GM12878 (cell line): ENCODE results near the gene ANKMY1. TPM values are rescaled to one million over a fixed set of nuclear protein-coding genes. Genes with fewer than 3 reads are reported as not detected.

Experiments
- ATAC-seq: fragments of 200-7000 bp; cut with Tn5 transposase; 3 replicates; pipeline ENCODE4 v1.9.1; 2020; ENCODE audit warnings: mild to moderate bottlenecking, moderate library complexity
- BruUV-seq: library from RNA; stranded (reverse); fragments of 400-500 nt; replicated peaks from 2 replicates; lab custom pipeline; 2021; lab: Mats Ljungman, UMichigan
- CTCF ChIA-PET: fragments of 300-600 bp; sonication (Branson Sonifier 250); formaldehyde crosslinking; extraction: SDS; loops from one replicate; lab custom pipeline; 2021; ENCODE audit warnings: inconsistent platforms; lab: Yijun Ruan, JAX
- POLR2A ChIA-PET: fragments of 350-600 bp; formaldehyde crosslinking; extraction: SDS; loops from one replicate; lab custom pipeline; 2021; ENCODE audit warnings: inconsistent platforms; lab: Charles Lee
- RAD21 ChIA-PET: fragments of 300-600 bp; sonication (Branson Sonifier 250); formaldehyde crosslinking; loops from one replicate; lab custom pipeline; 2023; ENCODE audit warnings: antibody characterized with exemption; ENCODE audit not compliant: unreplicated experiment; lab: Charles Lee
- SMC1A ChIA-PET: fragments of 300-600 bp; sonication (Branson Sonifier 250); formaldehyde crosslinking; loops from one replicate; lab custom pipeline; 2023; ENCODE audit not compliant: unreplicated experiment, uncharacterized antibody; lab: Charles Lee
- DNase-seq: peaks from one replicate; pipeline ENCODE4 v3.0.0-alpha.2; 2011; ENCODE audit warnings: low read depth, low spot score
- FAIRE-seq: peaks from 3 replicates; lab custom pipeline; 2011; peaks lifted over from hg19 to GRCh38; lab: Jason Lieb, UNC
- H2AFZ ChIP-seq: 2 replicates; pipeline ENCODE4 v1.6.0; 2011; ENCODE audit warnings: low read depth, low read length, control low read depth; ENCODE audit not compliant: control insufficient read depth
- H3K27ac ChIP-seq: 2 replicates; pipeline ENCODE4 v1.5.1; 2011; ENCODE audit warnings: control low read depth; ENCODE audit not compliant: control insufficient read depth, insufficient read depth
- H3K27me3 ChIP-seq, 2 experiments: replicated peaks in 1 of 2; 2 replicates each; pipeline versions ENCODE4 v1.6.0 to v1.6.1; 2011; ENCODE audit warnings: low read length in 1 of 2; ENCODE audit not compliant: control insufficient read depth in 2 of 2, insufficient read depth in 2 of 2
- H3K36me3 ChIP-seq, 2 experiments: 2 replicates each; pipeline ENCODE4 v1.5.1; 2011; ENCODE audit warnings: low read length in 1 of 2; ENCODE audit not compliant: control insufficient read depth in 2 of 2, insufficient read depth in 2 of 2
- H3K4me1 ChIP-seq: 2 replicates; pipeline ENCODE4 v1.6.1; 2011; ENCODE audit warnings: mild to moderate bottlenecking, low read length, moderate library complexity, mixed read lengths; ENCODE audit not compliant: control insufficient read depth, insufficient read depth
- H3K4me2 ChIP-seq: 2 replicates; pipeline ENCODE4 v1.6.0; 2011; ENCODE audit warnings: control low read depth; ENCODE audit not compliant: control insufficient read depth, insufficient read depth
- H3K4me3 ChIP-seq: fragments of 200-600 bp; sonication (generic); 2 replicates; pipeline ENCODE4 v1.5.1; 2016
- H3K79me2 ChIP-seq: 2 replicates; pipeline ENCODE4 v1.6.0; 2011; ENCODE audit warnings: low read length; ENCODE audit not compliant: control insufficient read depth, insufficient read depth
- H3K9ac ChIP-seq: 2 replicates; pipeline ENCODE4 v1.8.0; 2011; ENCODE audit warnings: low read length, control low read depth, mixed read lengths; ENCODE audit not compliant: control insufficient read depth, insufficient read depth
- H3K9me3 ChIP-seq: replicated peaks from 3 replicates; pipeline ENCODE4 v1.5.1; 2011; ENCODE audit warnings: mild to moderate bottlenecking, low read length; ENCODE audit not compliant: control insufficient read depth, insufficient read depth
- H4K20me1 ChIP-seq: 2 replicates; pipeline ENCODE4 v1.6.0; 2011; ENCODE audit not compliant: control insufficient read depth, insufficient read depth
- CREM ChIP-seq: IDR thresholded peaks from 2 replicates; pipeline ENCODE4 v1.6.1; 2014; ENCODE audit warnings: antibody characterized with exemption, low read depth
- EED ChIP-seq: sonication (generic); IDR thresholded peaks from 2 replicates; pipeline ENCODE4 v1.6.1; 2016; ENCODE audit warnings: antibody characterized with exemption, low read depth
- EZH2 ChIP-seq: IDR thresholded peaks from 2 replicates; pipeline ENCODE4 v1.6.1; 2012; ENCODE audit warnings: low read depth, mild to moderate bottlenecking, control low read depth, inconsistent platforms, low read length, borderline replicate concordance; ENCODE audit not compliant: control insufficient read depth
- HDAC2 ChIP-seq: fragments of 200-600 bp; sonication (generic); IDR thresholded peaks from 2 replicates; pipeline ENCODE4 v1.6.1; 2017
- NR2F1 ChIP-seq: fragments of 450-650 bp; conservative IDR thresholded peaks from 2 replicates; pipeline ENCODE4 v1.6.1; 2017; ENCODE audit warnings: mild to moderate bottlenecking
- RCOR1 ChIP-seq: conservative IDR thresholded peaks from 2 replicates; pipeline ENCODE4 v1.6.1; 2012; ENCODE audit warnings: low read depth, low read length, improper control_type of control experiment
- RELA ChIP-seq: fragments of 450-650 bp; IDR thresholded peaks from 2 replicates; pipeline ENCODE4 v1.8.0; 2014; ENCODE audit warnings: borderline replicate concordance; ENCODE audit not compliant: partially characterized antibody
- SP1 ChIP-seq: IDR thresholded peaks from one replicate; pipeline ENCODE4 v1.6.1; 2011; ENCODE audit warnings: low read depth, low read length
- SRF ChIP-seq, 2 experiments: IDR thresholded peaks; 2 replicates each; pipeline ENCODE4 v1.6.1; 2011; ENCODE audit warnings: low read depth in 2 of 2, low read length in 2 of 2, mild to moderate bottlenecking in 1 of 2, moderate library complexity in 1 of 2
- STAT1 ChIP-seq: fragments of 450-650 bp; conservative IDR thresholded peaks from 2 replicates; pipeline ENCODE4 v1.6.1; 2014; ENCODE audit warnings: antibody characterized with exemption, mild to moderate bottlenecking
- TAF1 ChIP-seq: IDR thresholded peaks from 2 replicates; pipeline ENCODE4 v1.6.1; 2011; ENCODE audit warnings: mild to moderate bottlenecking, low read depth, low read length, borderline replicate concordance
- USF2 ChIP-seq: IDR thresholded peaks from 2 replicates; pipeline ENCODE4 v1.6.1; 2011; ENCODE audit warnings: low read depth, low read length, improper control_type of control experiment, borderline replicate concordance
- ZBED1 ChIP-seq: IDR thresholded peaks from 2 replicates; pipeline ENCODE4 v1.6.1; 2016; ENCODE audit warnings: borderline replicate concordance
- ZSCAN29 ChIP-seq: fragments of 450-650 bp; IDR thresholded peaks from 2 replicates; pipeline ENCODE4 v1.6.1; 2017; ENCODE audit warnings: mild to moderate bottlenecking, moderate library complexity
- WGBS: methylation state at CpG from one replicate; pipeline ENCODE4 v1.1.6; 2016; ENCODE audit warnings: low lambda C conversion rate; ENCODE audit not compliant: insufficient replicate concordance, insufficient coverage; ENCODE audit errors: missing lambda C conversion rate; 5-methylcytosine and 5-hydroxymethylcytosine counted together
- in situ Hi-C: fragments of 300-500 bp; cut with MboI; formaldehyde crosslinking; loops from 9 replicates; pipeline ENCODE4 v1.14.3; 2018; ENCODE audit warnings: mixed read lengths
- intact Hi-C: fragments of 100-400 bp; cut with micrococcal nuclease; formaldehyde crosslinking; loops from one replicate; pipeline ENCODE4 v1.14.2; 2022; ENCODE audit not compliant: unreplicated experiment
- polyA plus RNA-seq, 11 experiments: library from polyadenylated mRNA; depleted of rRNA in 4 of 11; unstranded in 6 of 11; stranded (reverse) in 5 of 11; fragments of >200 nt; fragmentation: Nextera tagmentation in 4 of 11; fragmentation: Illumina TruSeq in 1 of 11; extraction: Ambion mirVana in 4 of 11; extraction: Trizol in 1 of 11; gene quantifications; 1 replicate in 1 of 11; 2 replicates in 10 of 11; pipeline versions ENCODE4 v1.2.1 to v1.2.3, GENCODE V29; 2011 to 2016; ENCODE audit warnings: inconsistent platforms in 2 of 11, missing spikeins in 2 of 11, low read depth in 1 of 11
- total RNA-seq, 4 experiments: library from RNA; depleted of rRNA in 3 of 4; stranded (reverse); fragments of >200 nt in 3 of 4; fragmentation: Illumina TruSeq in 1 of 4; extraction: Trizol in 1 of 4; gene quantifications; 2 replicates each; pipeline versions ENCODE4 v1.2.1 to v1.2.3, GENCODE V29; 2013 to 2021
- TF ChIP-seq, protein P1 (sequence below): IDR thresholded peaks from 2 replicates; pipeline ENCODE4 v1.6.1; 2012; ENCODE audit warnings: mild to moderate bottlenecking, low read depth, low read length
- TF ChIP-seq, protein P2 (sequence below): fragments of 450-650 bp; IDR thresholded peaks from 2 replicates; pipeline ENCODE4 v1.6.1; 2016; ENCODE audit warnings: mild to moderate bottlenecking, moderate library complexity, borderline replicate concordance

The ANKMY1 gene
- total and polyA plus RNA-seq, 10 of the 15 experiments (the other 5 are each of a cell fraction or from before 2014, with no cell fraction given), result 1.1 to 15.3 (median 11.1) TPM

DNA sequence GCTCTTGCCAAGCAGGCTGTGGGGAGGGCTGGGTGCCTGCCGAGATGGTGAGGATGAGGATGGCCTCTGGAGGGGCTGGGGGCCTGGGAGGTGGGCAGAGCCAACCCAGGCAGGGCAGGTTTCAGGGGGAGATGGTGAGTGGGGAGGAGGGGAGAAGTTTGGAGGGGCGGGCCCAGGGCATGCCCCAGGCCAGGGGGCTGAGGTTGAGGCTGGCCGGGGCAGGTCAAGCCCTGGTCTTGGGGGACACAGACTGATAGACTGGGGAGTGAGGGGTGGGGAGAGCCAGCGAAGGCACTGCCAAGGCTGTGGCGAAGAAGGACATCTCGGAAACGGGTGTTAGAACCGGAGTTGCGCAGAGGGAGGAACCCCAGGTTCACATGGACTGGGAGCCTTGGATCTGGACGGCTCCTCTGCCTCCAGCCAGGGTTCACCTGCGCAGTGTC, 41.4 kb upstream of the ANKMY1 start (continued):
- TF ChIP-seq ZSCAN29, result no peak
- no peak for TF ChIP-seq CREM
- TF ChIP-seq, all 136 proteins: peak for 0

GRCh38 chr2:240598311-240598911, 40.6 kb upstream of the ANKMY1 start:
- ChIA-PET SMC1A (no interaction called here), POLR2A (no interaction called here), RAD21 (no interaction called here), CTCF (no interaction called here)
- no peaks in the 10 kb centered on the region for H3K9me3 ChIP-seq
- no peak overlapping the region for H3K4me2 ChIP-seq
- no peaks in the 10 kb centered on the region for H3K27me3 ChIP-seq
- BruUV-seq, result no TSS peak
- intact Hi-C loops (no loop called here), in situ Hi-C loops (no loop called here)
- no peak overlapping the region for H3K4me3 ChIP-seq
- 99% methylated on average over 17 of the region's 17 CpGs for WGBS
- peaks cover 0 to 22% of the 10 kb centered on the region in 2 experiments; a peak in 3 of 4 replicates for H3K36me3 ChIP-seq
- no peak overlapping the region for H3K27ac ChIP-seq
- DNase-seq, result no peak
- H3K4me1 ChIP-seq, result no peaks in the 10 kb centered on the region; the same call in 1 of the 2 replicates
- no peak overlapping the region for H2AFZ ChIP-seq
- ATAC-seq, result no peak
- no peaks in the 10 kb centered on the region for H4K20me1 ChIP-seq
- H3K9ac ChIP-seq, result no peak overlapping the region
- H3K79me2 ChIP-seq, result no peaks in the 10 kb centered on the region
- FAIRE-seq, result no peak
- TF ChIP-seq HDAC2 (no peak), SP1 (no peak), USF2 (no peak), EZH2 (no peak), ZBED1 (no peak), RCOR1 (no peak), TAF1 (no peak), STAT1 (no peak), EED (no peak), RELA (no peak), SRF (IDR thresholded peaks at IDR 0.05; ENCODE audit: low read depth in 2 of 2, low read length in 2 of 2) (no peak), NR2F1 (no peak)
- TF ChIP-seq, protein P1, sequence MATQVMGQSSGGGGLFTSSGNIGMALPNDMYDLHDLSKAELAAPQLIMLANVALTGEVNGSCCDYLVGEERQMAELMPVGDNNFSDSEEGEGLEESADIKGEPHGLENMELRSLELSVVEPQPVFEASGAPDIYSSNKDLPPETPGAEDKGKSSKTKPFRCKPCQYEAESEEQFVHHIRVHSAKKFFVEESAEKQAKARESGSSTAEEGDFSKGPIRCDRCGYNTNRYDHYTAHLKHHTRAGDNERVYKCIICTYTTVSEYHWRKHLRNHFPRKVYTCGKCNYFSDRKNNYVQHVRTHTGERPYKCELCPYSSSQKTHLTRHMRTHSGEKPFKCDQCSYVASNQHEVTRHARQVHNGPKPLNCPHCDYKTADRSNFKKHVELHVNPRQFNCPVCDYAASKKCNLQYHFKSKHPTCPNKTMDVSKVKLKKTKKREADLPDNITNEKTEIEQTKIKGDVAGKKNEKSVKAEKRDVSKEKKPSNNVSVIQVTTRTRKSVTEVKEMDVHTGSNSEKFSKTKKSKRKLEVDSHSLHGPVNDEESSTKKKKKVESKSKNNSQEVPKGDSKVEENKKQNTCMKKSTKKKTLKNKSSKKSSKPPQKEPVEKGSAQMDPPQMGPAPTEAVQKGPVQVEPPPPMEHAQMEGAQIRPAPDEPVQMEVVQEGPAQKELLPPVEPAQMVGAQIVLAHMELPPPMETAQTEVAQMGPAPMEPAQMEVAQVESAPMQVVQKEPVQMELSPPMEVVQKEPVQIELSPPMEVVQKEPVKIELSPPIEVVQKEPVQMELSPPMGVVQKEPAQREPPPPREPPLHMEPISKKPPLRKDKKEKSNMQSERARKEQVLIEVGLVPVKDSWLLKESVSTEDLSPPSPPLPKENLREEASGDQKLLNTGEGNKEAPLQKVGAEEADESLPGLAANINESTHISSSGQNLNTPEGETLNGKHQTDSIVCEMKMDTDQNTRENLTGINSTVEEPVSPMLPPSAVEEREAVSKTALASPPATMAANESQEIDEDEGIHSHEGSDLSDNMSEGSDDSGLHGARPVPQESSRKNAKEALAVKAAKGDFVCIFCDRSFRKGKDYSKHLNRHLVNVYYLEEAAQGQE, result no peak
- TF ChIP-seq, protein P2, sequence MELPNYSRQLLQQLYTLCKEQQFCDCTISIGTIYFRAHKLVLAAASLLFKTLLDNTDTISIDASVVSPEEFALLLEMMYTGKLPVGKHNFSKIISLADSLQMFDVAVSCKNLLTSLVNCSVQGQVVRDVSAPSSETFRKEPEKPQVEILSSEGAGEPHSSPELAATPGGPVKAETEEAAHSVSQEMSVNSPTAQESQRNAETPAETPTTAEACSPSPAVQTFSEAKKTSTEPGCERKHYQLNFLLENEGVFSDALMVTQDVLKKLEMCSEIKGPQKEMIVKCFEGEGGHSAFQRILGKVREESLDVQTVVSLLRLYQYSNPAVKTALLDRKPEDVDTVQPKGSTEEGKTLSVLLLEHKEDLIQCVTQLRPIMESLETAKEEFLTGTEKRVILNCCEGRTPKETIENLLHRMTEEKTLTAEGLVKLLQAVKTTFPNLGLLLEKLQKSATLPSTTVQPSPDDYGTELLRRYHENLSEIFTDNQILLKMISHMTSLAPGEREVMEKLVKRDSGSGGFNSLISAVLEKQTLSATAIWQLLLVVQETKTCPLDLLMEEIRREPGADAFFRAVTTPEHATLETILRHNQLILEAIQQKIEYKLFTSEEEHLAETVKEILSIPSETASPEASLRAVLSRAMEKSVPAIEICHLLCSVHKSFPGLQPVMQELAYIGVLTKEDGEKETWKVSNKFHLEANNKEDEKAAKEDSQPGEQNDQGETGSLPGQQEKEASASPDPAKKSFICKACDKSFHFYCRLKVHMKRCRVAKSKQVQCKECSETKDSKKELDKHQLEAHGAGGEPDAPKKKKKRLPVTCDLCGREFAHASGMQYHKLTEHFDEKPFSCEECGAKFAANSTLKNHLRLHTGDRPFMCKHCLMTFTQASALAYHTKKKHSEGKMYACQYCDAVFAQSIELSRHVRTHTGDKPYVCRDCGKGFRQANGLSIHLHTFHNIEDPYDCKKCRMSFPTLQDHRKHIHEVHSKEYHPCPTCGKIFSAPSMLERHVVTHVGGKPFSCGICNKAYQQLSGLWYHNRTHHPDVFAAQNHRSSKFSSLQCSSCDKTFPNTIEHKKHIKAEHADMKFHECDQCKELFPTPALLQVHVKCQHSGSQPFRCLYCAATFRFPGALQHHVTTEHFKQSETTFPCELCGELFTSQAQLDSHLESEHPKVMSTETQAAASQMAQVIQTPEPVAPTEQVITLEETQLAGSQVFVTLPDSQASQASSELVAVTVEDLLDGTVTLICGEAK, result no peak
